Measurements from ENCODE around the gene UGGT2.
"Not testable (repeated sequence)": the region's sequence is repeated elsewhere in the genome, so short reads cannot be mapped to it uniquely, and the experiment has no call there.

Gene UGGT2

DNA sequence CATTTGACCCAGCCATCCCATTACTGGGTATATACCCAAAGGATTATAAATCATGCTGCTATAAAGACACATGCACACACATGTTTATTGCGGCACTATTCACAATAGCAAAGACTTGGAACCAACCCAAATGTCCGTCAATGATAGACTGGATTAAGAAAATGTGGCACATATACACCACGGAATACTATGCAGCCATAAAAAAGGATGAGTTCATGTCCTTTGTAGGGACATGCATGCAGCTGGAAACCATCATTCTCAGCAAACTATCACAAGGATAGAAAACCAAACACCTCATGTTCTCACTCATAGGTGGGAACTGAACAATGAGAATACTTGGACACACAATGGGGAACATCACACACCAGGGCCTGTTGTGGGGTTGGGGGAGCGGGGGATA is 2.2 kb downstream of the UGGT2 start:
- DNase-seq (ENCODE audit: low read depth in 3 of 3, low spot score in 1 of 3) = not testable (repeated sequence)

DNA sequence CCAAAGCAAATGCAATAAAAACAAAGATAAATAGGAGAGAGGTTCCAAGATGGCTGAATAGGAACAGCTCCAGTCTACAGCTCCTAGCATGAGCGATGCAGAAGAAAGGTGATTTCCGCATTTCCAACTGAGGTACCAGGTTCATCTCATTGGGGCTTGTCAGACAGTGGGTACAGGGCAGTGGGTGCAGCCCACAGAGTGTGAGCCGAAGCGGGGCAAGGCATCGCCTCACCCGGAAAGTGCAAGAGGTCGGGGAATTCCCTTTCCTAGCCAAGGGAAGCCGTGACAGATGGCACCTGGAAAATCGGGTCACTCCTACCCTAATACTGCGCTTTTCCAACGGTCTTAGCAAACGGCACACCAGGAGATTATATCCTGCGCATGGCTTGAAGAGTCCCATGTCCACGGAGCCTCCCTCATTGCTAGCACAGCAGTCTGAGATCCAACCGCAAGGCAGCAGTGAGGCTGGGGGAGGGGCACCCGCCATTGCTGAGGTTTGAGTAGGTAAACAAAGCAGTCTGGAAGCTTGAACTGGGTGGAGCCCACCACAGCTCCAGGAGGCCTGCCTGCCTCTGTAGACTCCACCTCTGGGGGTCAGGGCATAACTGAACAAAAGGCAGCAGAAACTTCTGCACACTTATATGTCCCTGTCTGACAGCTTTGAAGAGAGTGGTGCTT is 6.6 kb downstream of the UGGT2 start:
- not testable (repeated sequence) for DNase-seq (ENCODE audit: low read depth in 3 of 3, low spot score in 1 of 3)

DNA sequence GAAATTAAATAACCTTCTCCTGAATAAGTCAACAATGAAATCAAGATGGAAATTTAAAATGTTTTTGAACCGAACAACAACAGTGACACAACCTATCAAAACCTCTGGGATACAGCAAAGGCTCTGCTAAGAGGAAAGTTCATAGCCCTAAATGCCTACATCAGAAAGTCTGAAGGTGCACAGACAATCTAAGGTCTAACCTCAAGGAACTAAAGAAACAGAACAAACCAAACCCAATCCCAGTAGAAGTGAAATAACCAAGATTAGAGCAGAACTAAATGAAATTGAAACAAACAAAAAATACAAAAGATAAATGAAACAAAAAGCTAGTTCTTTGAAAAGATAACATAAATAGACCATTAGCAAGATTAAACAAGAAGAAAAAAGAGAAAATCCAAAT is 9.0 kb downstream of the UGGT2 start:
- no peak for DNase-seq (ENCODE audit: low read depth in 3 of 3, low spot score in 1 of 3)

- DNase-seq (ENCODE audit: low read depth in 3 of 3, low spot score in 1 of 3) = no peak
These were observed 11.7 kb downstream of the UGGT2 start for GRCh38 chr13:96041326-96042110.

DNA sequence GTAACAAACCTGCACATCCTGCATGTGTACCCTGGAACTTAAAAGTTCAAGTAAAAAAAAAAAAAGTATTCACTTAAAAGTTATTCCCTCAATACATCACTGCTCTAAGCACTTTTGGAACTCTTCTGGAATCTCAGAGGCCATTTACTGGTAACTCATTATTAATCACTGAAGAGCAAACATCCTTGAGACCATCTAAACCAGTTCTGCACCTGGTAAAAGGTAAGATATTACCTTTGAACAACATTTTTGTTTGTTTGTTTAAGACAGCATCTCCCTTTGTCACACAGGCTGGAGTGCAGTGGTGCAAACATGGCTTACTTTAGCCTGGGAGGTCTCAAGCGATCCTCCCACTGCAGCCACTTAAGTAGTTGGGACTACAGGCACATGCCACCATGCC is 16.7 kb downstream of the UGGT2 start:
- DNase-seq (ENCODE audit: low read depth in 3 of 3, low spot score in 1 of 3) = no peak

- no peak for DNase-seq (ENCODE audit: low read depth in 3 of 3, low spot score in 1 of 3)
These were observed 18.5 kb downstream of the UGGT2 start for GRCh38 chr13:96034662-96035061.

DNA sequence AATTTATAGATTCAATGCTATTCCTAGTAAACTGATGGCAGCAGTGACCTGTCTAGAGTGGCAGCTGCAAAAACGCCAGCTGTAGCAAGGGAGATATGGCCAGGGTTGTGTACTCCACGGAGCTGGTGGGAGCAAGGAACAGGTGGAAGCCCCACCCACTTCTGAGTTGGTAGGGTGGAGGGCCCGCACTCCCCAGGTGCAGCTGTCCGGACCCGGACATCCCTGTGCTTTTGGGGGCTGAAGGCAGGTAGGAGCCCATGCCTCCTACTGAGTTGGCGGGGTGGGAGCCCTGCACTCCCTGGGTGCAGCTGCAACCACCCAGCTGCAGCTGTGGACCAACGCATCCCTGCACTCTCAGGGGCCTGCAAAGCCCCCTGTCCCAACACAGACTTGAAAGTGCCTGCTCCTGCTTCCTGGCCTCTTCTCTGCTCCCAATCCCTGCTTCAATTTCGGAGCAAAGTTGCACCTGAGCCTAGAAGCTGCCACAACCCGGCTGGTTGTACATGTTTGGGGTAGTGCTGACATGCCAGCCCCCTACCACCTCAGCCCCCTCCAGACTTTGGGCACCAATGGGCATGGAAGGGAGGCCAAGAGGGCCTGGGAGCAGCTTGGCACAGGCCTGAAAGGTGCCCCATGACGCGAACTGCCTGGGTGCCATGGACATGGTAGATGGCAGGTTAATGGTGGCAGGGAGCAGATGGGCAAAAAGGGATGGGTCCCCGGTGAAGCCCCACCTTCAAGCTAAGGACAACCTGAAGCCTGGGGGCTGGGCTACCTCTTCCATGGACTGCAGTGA is 19.8 kb downstream of the UGGT2 start:
- no peak for DNase-seq (ENCODE audit: low read depth in 3 of 3, low spot score in 1 of 3)

- no peak for DNase-seq (ENCODE audit: low read depth in 3 of 3, low spot score in 1 of 3)
These were observed 20.5 kb downstream of the UGGT2 start for GRCh38 chr13:96032717-96033116.

GRCh38 chr13:96029002-96029401 is 24.2 kb downstream of the UGGT2 start:
- DNase-seq (ENCODE audit: low read depth in 3 of 3, low spot score in 1 of 3) = no peak

DNA sequence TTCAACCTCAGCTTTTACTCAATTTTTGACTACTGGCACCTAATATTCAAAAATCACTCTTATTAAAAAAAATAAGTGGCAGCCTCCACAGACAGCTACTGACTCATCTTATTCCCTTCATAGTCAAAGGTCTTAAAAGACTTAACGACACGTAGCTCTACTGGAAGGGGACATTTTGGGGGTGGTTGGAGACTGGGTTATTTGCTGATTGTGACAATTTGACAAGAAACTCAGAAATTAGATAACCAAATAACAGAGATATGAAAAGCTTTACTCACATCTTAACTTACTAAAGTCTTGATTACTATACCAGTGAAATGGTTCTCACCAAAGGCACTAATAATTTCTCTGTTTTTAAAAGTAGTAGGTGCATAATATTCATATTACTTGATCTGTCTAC is 25.7 kb downstream of the UGGT2 start:
- DNase-seq (ENCODE audit: low read depth in 3 of 3, low spot score in 1 of 3) = no peak

GRCh38 chr13:96025283-96025682 is 27.9 kb downstream of the UGGT2 start:
- DNase-seq (ENCODE audit: low read depth in 3 of 3, low spot score in 1 of 3) = no peak

DNA sequence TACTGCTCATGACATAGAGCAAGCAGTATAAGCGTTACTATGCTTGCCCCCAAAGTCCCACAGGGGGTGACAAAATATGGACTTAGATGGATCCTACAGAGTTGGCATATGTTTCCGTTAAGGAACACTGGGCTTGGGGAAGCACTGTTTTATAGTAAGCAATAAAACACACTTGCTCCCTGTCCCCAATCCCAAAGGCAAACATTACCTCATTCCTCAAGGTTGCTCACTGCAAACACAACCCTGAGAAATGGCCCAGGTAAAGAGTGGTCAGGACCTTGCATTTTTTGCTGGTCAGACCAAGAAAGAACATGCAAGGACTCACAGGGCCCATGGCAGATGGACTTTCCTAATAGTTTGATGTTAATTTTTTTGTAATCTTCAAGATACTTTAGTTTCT is 32.3 kb downstream of the UGGT2 start:
- no peak for DNase-seq (ENCODE audit: low read depth in 3 of 3, low spot score in 1 of 3)

GRCh38 chr13:96020155-96020575 is 33.0 kb downstream of the UGGT2 start:
- DNase-seq (ENCODE audit: low read depth in 3 of 3, low spot score in 1 of 3) = no peak

DNA sequence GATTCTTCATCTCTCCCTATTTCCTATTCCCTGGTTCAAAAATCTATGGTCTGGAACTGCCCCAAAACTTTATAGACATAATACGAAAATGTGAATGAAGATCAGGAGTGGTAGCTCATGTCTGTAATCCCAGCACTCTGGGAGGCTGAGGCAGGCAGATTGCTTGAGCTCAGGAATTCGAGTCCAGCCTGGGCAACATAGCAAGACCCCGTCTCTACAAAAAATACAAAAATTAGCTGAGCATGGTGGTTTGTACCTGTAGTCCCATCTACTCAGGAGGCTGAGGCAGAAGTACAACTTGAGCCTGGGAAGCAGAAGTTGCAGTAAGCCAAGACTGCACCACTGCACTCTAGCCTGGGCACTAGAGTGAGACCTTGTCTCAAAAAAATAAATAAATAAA is 35.1 kb downstream of the UGGT2 start:
- no peak for DNase-seq (ENCODE audit: low read depth in 3 of 3, low spot score in 1 of 3)

- no peak for DNase-seq (ENCODE audit: low read depth in 3 of 3, low spot score in 1 of 3)
These were observed 41.8 kb downstream of the UGGT2 start for GRCh38 chr13:96011291-96011872.

DNA sequence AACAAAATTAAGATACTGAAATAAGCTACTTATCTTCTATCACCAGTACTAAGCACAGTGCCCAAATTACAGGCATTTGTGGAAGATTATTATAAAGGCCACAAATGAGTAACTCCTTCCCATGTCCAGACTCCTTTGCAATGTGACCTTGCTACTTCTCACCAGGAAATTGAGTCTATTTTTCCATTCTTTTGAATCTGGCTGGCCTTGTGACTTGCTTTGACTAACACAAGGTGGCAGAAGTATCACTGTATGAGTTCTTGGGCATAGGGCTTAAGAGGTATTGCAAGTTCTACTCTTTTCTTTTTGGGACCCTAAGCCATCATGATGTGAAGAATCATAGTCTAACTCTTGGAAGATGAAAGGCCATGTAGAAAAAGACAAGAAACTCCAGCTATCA is 49.9 kb downstream of the UGGT2 start:
- DNase-seq (ENCODE audit: low read depth in 3 of 3, low spot score in 1 of 3) = no peak

DNA sequence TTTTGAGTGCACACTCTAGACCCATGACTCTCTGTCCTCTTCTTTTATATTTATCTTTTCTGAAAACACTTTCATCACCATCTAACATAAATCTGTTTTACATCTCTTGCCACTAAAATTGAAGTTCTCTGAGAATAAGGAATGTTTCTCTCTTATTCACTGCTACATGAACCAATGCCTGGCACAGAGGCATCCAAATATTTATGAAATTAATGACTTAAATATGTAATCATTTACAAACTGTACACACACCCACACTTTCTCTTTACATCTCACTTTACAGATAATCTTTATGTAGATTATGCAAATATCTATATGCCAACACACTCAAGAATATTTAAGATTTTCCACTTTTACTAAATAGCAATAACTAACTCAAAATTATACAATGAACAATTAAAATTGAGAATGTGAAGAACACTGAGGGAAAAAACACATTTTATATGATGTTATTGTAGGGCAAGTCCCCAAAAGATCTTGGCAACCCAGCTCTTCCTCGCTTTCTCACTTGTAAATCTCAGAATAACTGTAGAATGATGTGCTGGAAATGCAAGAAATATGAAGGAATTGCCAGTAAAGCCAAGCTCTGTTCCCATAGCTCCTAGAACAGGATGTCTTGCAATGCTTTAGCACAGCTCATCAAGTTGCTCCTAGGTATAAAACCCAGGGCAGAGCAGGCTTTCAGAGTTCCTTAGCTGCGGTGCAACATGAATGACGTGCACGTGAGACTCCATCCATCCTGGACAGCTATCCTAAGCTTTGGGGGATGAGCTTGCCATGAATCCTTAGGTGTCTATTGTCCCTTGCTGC is 50.7 kb downstream of the UGGT2 start:
- no peak for DNase-seq (ENCODE audit: low read depth in 3 of 3, low spot score in 1 of 3)

GRCh38 chr13:96000069-96000468 is 53.1 kb downstream of the UGGT2 start:
- DNase-seq (ENCODE audit: low read depth in 3 of 3, low spot score in 1 of 3) = no peak

- no peak for DNase-seq (ENCODE audit: low read depth in 3 of 3, low spot score in 1 of 3)
These were observed 65.4 kb downstream of the UGGT2 start for GRCh38 chr13:95987841-95988240.

DNA sequence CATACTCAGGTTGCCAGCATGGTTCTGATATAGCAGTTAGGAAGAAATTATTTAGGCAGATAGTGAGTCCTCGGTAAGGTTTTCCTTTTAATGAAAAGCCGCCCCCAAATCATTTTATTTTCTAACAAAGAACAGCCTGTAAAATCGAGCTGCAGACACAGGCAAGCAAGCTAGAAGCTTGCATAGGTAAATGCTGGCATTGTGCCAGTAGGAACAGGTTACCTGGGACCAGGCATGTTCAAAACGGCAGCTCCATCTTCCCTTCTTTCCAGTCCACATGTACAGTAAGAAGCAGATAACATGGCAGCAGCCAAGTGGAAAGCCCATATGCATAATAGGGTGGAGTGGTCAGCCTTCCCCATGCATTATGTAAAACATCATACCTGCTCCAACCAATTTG is 71.1 kb downstream of the UGGT2 start:
- no peak for DNase-seq (ENCODE audit: low read depth in 3 of 3, low spot score in 1 of 3)

DNA sequence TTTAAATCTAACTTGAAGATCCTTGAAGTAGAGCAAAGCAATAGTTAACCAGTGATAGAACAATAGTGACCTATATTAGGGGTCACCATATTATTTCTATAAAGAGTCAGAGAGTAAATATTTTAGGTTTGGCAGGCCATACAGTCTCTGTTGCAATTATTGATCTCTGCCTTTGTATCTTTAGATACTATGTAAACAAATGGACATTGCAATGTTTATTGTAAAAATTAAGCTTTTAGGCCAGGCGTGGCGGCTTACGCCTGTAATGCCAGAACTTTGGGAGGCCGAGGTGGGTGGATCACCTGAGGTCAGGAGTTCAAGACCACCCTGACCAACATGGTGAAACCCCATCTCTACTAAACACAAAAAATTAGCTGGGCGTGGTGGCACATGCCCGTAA is 80.5 kb downstream of the UGGT2 start:
- not testable (repeated sequence) for DNase-seq (ENCODE audit: low read depth in 3 of 3, low spot score in 1 of 3)

All from stimulated activated CD4-positive, alpha-beta T cell treated with anti-CD3 and anti-CD28 coated beads, TNF-alpha, amount 100 ng/mL, for 1 hour (primary cell).